Ramos (cell line): Measurements from ENCODE around the gene MTR.

ENCODE experiments used
- in situ Hi-C: fragments of 300-500 bp; cut with MboI; formaldehyde crosslinking; loops from one replicate; pipeline ENCODE4 v1.14.3; 2022; ENCODE audit warnings: low sequenced_read_pairs; ENCODE audit not compliant: unreplicated experiment

The MTR gene

GRCh38 chr1:236767276-236767675 lies 27.8 kb upstream of the MTR start:
- in situ Hi-C loops: loop anchor here (25.0 kb wide), 1 partner anchor 795 kb away; no protein-coding TSS in a partner anchor

GRCh38 chr1:236768601-236769000 lies 26.5 kb upstream of the MTR start:
- in situ Hi-C loops: loop anchor here (25.0 kb wide), 1 partner anchor 794 kb away; no protein-coding TSS in a partner anchor

- in situ Hi-C loops: loop anchor here (25.0 kb wide), 1 partner anchor 788 kb away; no protein-coding TSS in a partner anchor
Measured at GRCh38 chr1:236773919-236774318, 21.2 kb upstream of the MTR start.

- in situ Hi-C loops: loop anchor here (25.0 kb wide), 1 partner anchor 787 kb away; no protein-coding TSS in a partner anchor
Measured at GRCh38 chr1:236774926-236775325, 20.2 kb upstream of the MTR start.

- in situ Hi-C loops: no loop called here
Measured at GRCh38 chr1:236779312-236779711, 15.8 kb upstream of the MTR start.

GRCh38 chr1:236785477-236785876 lies 9.6 kb upstream of the MTR start:
- in situ Hi-C loops: no loop called here

- in situ Hi-C loops: no loop called here
Measured at GRCh38 chr1:236786453-236786852, 8.6 kb upstream of the MTR start.

- in situ Hi-C loops: no loop called here
Measured at GRCh38 chr1:236794585-236795034, 482 bp upstream of the MTR start.

- in situ Hi-C loops: no loop called here
Measured at GRCh38 chr1:236795757-236796667, 920 bp downstream of the MTR start.

- in situ Hi-C loops: no loop called here
Measured at GRCh38 chr1:236799001-236799400, 3.9 kb downstream of the MTR start.

- in situ Hi-C loops: no loop called here
Measured at GRCh38 chr1:236800002-236800620, 5.0 kb downstream of the MTR start.

GRCh38 chr1:236800623-236801022 lies 5.5 kb downstream of the MTR start:
- in situ Hi-C loops: no loop called here

- in situ Hi-C loops: no loop called here
Measured at GRCh38 chr1:236802264-236802663, 7.2 kb downstream of the MTR start.

GRCh38 chr1:236806634-236807033 lies 11.5 kb downstream of the MTR start:
- in situ Hi-C loops: no loop called here

GRCh38 chr1:236808005-236808404 lies 12.9 kb downstream of the MTR start:
- in situ Hi-C loops: no loop called here

GRCh38 chr1:236808564-236809130 lies 13.6 kb downstream of the MTR start:
- in situ Hi-C loops: no loop called here

- in situ Hi-C loops: no loop called here
Measured at GRCh38 chr1:236809148-236809547, 14.1 kb downstream of the MTR start.

GRCh38 chr1:236810018-236810417 lies 14.9 kb downstream of the MTR start:
- in situ Hi-C loops: no loop called here

- in situ Hi-C loops: no loop called here
Measured at GRCh38 chr1:236812334-236813030, 17.4 kb downstream of the MTR start.

- in situ Hi-C loops: no loop called here
Measured at GRCh38 chr1:236815941-236816340, 20.8 kb downstream of the MTR start.
